ENCODE results near the gene TRANK1. TPM values are rescaled to one million over a fixed set of nuclear protein-coding genes. Genes with fewer than 3 reads are reported as not detected.
"Not testable (repeated sequence)": the region's sequence is repeated elsewhere in the genome, so short reads cannot be mapped to it uniquely, and the experiment has no call there.

TRANK1 gene
- total RNA-seq, 2 donors from 2014 or later: 7.6 to 12.1 TPM

DNA sequence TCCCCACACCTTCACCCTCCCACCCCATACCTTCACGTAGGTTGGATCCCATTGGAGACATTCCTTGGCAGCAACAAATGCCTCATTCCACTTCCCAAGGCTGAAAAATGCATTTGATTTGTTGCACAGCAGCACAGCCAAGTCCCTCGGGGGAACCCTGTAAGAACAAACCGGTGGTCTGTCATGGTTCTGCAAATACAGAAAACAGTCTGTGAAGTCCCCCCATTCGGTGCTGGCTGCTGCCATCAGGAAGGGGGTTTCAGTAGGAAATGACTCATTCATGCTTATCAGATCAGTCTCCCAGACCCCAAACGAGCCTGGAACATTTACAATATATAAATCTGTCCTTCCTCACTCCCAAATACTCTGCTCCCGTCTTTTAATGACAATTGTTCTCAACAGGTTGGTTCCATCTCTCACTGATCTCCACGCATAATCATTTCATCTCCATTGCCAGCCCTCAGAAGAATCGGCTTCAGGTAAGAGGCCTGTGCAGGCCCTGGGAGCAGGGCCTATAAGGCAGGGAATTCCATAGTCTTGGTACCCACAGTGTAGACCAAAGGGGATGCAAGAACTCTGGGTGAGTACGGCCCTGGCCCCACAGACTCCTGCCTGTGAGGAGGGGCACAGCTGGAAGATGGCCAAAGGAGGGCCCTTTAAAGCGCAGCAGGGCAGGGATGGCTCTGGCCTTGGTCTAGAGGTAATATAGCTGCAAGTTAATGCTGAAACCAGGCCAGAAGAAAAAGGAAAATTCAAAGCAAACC, 41.6 kb downstream of the TRANK1 start:
- intact Hi-C loops (cut with DNase I): no loop called here
- no peak for DNase-seq
- no peak for ATAC-seq

GRCh38 chr3:36901588-36901987, 43.3 kb downstream of the TRANK1 start:
- intact Hi-C loops (cut with DNase I): no loop called here

GRCh38 chr3:36900474-36901443, 44.1 kb downstream of the TRANK1 start:
- no peak for ATAC-seq
- intact Hi-C loops (cut with DNase I): no loop called here
- DNase-seq: no peak

More at GRCh38 chr3:36901588-36901987, 43.3 kb downstream of the TRANK1 start:
- no peak for DNase-seq
- ATAC-seq: no peak

- DNase-seq: no peak
- intact Hi-C loops (cut with DNase I): no loop called here
- ATAC-seq: no peak
These were observed 49.1 kb downstream of the TRANK1 start for GRCh38 chr3:36895496-36896409.

- ATAC-seq: no peak
- intact Hi-C loops (cut with DNase I): no loop called here
These were observed 49.9 kb downstream of the TRANK1 start for GRCh38 chr3:36894914-36895313.

GRCh38 chr3:36893826-36894225, 51.0 kb downstream of the TRANK1 start:
- DNase-seq (no peak), ATAC-seq (no peak)
- intact Hi-C loops (cut with DNase I): no loop called here

More at GRCh38 chr3:36894914-36895313, 49.9 kb downstream of the TRANK1 start:
- DNase-seq: no peak

DNA sequence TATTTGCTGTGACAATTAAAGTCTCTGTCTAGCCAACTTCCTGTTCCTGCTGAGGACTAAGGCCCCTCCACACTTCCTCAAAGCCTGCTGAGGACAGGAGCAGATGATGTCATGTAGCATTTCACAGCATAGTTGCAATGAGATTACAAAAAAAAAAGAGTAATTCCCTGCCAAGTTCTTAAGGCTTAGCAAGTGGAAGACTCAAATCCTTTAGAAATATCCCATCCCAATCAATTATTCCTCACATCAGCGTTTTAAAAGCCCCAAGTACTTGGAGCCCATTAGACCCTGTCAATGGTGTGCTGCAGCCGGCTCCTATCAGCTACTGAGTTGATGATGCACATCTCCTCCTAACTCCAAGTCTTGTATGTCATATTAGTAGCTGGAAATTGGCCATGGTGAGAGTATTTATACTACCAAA, 51.7 kb downstream of the TRANK1 start:
- peak; percentile 77 to 91 for ATAC-seq
- intact Hi-C loops (cut with DNase I): no loop called here
- DNase-seq: peak; percentile 40

DNA sequence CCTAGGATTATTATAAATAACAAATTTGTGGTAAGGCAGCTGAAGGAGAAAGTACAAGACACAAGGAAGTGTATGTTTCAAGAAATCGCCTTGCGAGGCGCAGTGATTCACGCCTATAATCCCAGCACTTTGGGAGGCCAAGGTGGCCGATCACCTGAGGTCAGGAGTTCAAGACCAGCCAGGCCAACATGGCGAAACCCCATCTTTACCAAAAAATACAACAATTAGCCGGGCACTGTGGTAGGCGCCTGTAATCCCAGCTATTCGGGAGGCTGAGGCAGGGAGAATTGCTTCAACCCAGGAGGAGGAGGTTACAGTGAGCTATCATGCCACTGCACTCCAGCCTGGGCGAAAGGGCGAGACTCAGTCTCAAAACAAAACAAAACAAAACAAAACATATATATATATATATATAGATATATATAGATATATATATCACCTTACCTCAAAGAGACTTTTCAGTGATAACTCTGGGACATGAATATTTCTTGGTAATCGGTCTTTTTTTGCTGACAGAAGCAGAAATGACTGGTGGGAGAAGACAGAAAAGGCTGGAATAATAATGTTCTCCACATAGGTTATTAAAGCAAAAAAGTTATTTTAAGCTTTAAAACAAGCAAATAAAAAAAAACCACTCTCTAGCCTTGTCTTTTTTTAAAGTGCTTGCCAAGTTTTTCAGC, 52.3 kb downstream of the TRANK1 start:
- no peak for DNase-seq
- intact Hi-C loops (cut with DNase I): no loop called here
- no peak for ATAC-seq

DNA sequence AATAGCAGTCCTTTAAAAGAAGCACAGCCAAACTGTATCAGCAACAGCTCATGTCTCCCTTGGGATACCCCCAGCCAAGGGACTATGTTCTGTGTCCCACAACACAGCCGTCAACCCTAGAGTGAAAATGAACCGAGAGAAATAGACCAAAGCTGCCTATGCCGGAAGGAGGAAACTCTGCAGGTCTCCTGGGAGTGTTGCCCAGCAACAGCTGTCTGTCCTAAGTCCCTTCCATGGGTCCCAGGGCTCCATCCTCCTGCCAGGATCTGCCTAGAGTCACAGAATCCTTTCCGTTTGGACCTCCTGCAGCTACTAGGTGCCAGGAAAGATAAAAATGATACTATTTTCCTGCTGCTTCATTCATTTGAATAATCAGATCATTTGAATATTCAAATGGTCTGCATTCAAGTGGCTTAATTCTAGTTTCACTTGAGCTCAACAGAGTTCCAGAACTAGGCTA, 53.1 kb downstream of the TRANK1 start:
- peak; percentile 50 for DNase-seq
- intact Hi-C loops (cut with DNase I): no loop called here
- peak; percentile 28 to 59 for ATAC-seq

DNA sequence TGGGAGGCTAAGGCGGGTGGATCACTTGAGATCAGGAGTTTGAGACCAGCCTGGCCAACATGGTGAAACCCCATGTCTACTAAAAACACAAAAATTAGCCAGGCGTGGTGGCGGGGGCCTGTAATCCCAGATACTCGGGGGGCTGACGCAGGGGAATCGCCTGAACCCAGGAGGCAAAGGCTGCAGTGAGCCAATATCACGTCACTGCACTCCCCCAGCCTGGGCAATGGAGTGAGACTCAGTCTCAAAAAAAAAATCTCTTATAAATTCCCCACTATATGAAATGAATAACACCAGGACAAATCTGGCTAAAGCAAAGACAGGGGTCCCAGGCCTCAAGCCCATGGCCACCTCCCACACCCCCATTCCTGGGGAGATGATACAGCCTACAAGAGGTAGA, 53.8 kb downstream of the TRANK1 start:
- intact Hi-C loops (cut with DNase I); ATAC-seq; DNase-seq: not testable (repeated sequence)

- intact Hi-C loops (cut with DNase I): no loop called here
These were observed 54.6 kb downstream of the TRANK1 start for GRCh38 chr3:36890261-36890660.

DNA sequence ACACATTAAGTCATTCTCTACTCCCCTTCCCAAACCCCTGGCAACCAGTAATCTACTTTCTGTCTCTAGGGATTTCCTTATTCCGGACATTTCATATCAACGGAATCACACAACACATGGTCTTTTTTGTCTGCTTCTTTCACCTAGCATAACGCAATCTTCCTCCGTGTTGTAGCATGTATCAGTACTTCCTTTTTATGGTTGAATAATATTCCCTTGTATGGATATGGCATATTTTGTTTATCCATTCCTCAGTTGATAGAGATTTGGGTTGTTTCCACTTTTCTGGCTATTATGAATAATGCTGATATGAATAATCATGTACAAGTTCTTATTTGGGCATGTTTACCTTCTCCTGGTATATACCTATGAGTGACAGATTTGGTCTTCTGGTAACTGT, 63.1 kb downstream of the TRANK1 start:
- ATAC-seq: no peak
- intact Hi-C loops (cut with DNase I): no loop called here
- DNase-seq: no peak

More at GRCh38 chr3:36890261-36890660, 54.6 kb downstream of the TRANK1 start:
- DNase-seq (no peak), ATAC-seq (no peak)

DNA sequence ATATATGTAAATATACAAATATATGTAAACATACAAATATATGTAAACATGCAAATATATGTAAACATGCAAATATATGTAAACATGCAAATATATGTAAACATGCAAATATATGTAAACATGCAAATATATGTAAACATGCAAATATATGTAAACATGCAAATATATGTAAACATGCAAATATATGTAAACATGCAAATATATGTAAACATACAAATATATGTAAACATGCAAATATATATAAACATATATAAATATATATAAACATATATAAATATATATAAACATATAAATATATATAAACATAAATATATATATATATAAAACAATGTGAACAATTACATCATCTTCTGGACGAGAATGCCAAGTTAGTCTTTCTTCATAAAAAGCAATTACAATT, 65.0 kb downstream of the TRANK1 start:
- intact Hi-C loops (cut with DNase I); DNase-seq; ATAC-seq: not testable (repeated sequence)

GRCh38 chr3:36877930-36878685, 66.7 kb downstream of the TRANK1 start:
- intact Hi-C loops (cut with DNase I): no loop called here
- DNase-seq: no peak
- no peak for ATAC-seq

DNA sequence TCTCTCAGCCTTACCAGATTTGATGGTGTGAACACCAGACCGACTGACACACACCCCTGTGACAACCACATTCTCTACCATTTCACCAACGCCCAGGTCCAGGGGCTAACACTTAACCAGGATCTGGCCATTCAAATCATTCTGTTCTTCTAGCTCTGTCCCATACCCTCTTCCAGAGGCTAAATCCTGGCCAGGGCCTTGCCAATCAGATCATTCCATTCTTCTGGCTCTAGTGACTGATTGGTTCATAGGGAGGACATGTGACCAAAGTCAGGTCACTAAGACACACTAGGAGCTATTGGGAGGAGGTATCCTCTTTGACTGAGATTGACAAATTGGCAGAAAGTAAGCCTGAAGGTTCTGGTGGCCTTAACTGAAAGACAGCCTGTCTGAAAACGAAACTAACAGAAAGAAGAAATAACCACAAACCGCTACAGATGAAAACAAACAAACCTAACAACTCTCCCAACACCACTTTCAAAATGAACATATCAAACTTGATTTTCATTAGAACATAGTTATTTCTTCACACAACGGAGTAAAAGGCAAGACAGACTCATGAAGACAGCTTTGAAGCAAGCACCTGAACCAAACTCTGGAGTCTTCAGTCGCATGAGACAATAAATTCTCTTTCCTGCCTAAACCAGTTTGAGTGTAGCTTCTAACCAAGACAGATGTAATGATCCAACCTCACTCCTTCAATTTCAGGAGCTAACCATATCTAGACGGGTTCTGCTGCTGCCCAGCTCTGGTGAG, 68.5 kb downstream of the TRANK1 start:
- ATAC-seq (peak; percentile 35 to 55), DNase-seq (no peak)
- intact Hi-C loops (cut with DNase I): no loop called here

- ATAC-seq: no peak
- no peak for DNase-seq
- intact Hi-C loops (cut with DNase I): no loop called here
These were observed 69.5 kb downstream of the TRANK1 start for GRCh38 chr3:36875397-36875796.

GRCh38 chr3:36874424-36874823, 70.4 kb downstream of the TRANK1 start:
- DNase-seq (no peak), ATAC-seq (no peak)
- intact Hi-C loops (cut with DNase I): no loop called here

All from left cardiac atrium (tissue), 4 donors.